SK-N-SH treated with all-trans-retinoic acid at 6 μM for 48 hours (cell line): ENCODE measurements around the gene RGS19.

Source experiments
- ATAC-seq: fragments of 200-7000 bp; cut with Tn5 transposase; 3 replicates; pipeline ENCODE4 v1.9.1; 2020; ENCODE audit warnings: mild to moderate bottlenecking, moderate library complexity
- ARNTL ChIP-seq: fragments of 450-650 bp; formaldehyde crosslinking; IDR thresholded peaks from 2 replicates; pipeline ENCODE4 v1.5.0; 2020; ENCODE audit warnings: low read depth, mild to moderate bottlenecking, moderate library complexity, borderline replicate concordance
- BACH2 ChIP-seq: fragments of 250-450 bp; sonication (Bioruptor Pico); IDR thresholded peaks from 2 replicates; pipeline ENCODE4 v1.9.0; 2021; ENCODE audit warnings: mild to moderate bottlenecking, borderline replicate concordance
- CSDC2 ChIP-seq: fragments of 250-450 bp; sonication (Bioruptor Pico); IDR thresholded peaks from 2 replicates; pipeline ENCODE4 v1.5.0; 2020; ENCODE audit warnings: mild to moderate bottlenecking, moderate library complexity
- CSRNP3 ChIP-seq: fragments of 250-450 bp; sonication (Bioruptor Pico); IDR thresholded peaks from 2 replicates; pipeline ENCODE4 v1.5.1; 2021; ENCODE audit warnings: mild to moderate bottlenecking, moderate library complexity
- ESRRG ChIP-seq: fragments of 250-450 bp; sonication (Bioruptor Pico); IDR thresholded peaks from 2 replicates; pipeline ENCODE4 v1.6.1; 2021; ENCODE audit warnings: mild to moderate bottlenecking
- GLIS3 ChIP-seq: fragments of 250-450 bp; sonication (Bioruptor Pico); IDR thresholded peaks from 2 replicates; pipeline ENCODE4 v1.5.0; 2020; ENCODE audit warnings: mild to moderate bottlenecking, moderate library complexity
- ISL1 ChIP-seq: fragments of 250-450 bp; sonication (Bioruptor Pico); IDR thresholded peaks from 2 replicates; pipeline ENCODE4 v2.1.2; 2022; ENCODE audit warnings: mild to moderate bottlenecking, moderate library complexity
- OSR1 ChIP-seq: fragments of 250-450 bp; sonication (Bioruptor Pico); IDR thresholded peaks from 2 replicates; pipeline ENCODE4 v1.8.0; 2022; ENCODE audit warnings: moderate library complexity, mild to moderate bottlenecking, inconsistent platforms
- POU6F1 ChIP-seq: fragments of 250-450 bp; sonication (Bioruptor Pico); IDR thresholded peaks from 2 replicates; pipeline ENCODE4 v1.8.0; 2021; ENCODE audit warnings: low read depth, mild to moderate bottlenecking, moderate library complexity, borderline replicate concordance
- RARB ChIP-seq: fragments of 250-450 bp; sonication (Bioruptor Pico); IDR thresholded peaks from 2 replicates; pipeline ENCODE4 v1.8.0; 2021; ENCODE audit warnings: mild to moderate bottlenecking, moderate library complexity
- SNAI2 ChIP-seq: fragments of 250-450 bp; sonication (Bioruptor Pico); IDR thresholded peaks from 2 replicates; pipeline ENCODE4 v1.5.0; 2020; ENCODE audit warnings: mild to moderate bottlenecking, moderate library complexity
- TCF4 ChIP-seq: fragments of 250-450 bp; sonication (Bioruptor Pico); IDR thresholded peaks from 2 replicates; pipeline ENCODE4 v1.8.0; 2021; ENCODE audit warnings: mild to moderate bottlenecking, moderate library complexity, borderline replicate concordance
- TOX ChIP-seq: fragments of 250-450 bp; sonication (Bioruptor Pico); IDR thresholded peaks from 2 replicates; pipeline ENCODE4 v1.8.0; 2021; ENCODE audit warnings: mild to moderate bottlenecking, moderate library complexity, borderline replicate concordance
- ZC3H10 ChIP-seq: fragments of 250-450 bp; sonication (Bioruptor Pico); IDR thresholded peaks from 2 replicates; pipeline ENCODE4 v1.5.1; 2021; ENCODE audit warnings: mild to moderate bottlenecking, moderate library complexity
- ZFP30 ChIP-seq: fragments of 450-650 bp; formaldehyde crosslinking; IDR thresholded peaks from 2 replicates; pipeline ENCODE4 v1.5.0; 2022; ENCODE audit warnings: mild to moderate bottlenecking, moderate library complexity
- ZNF565 ChIP-seq: fragments of 450-650 bp; formaldehyde crosslinking; conservative IDR thresholded peaks from 2 replicates; pipeline ENCODE4 v1.5.0; 2020; ENCODE audit warnings: low read depth, mild to moderate bottlenecking, moderate library complexity
- ZNF70 ChIP-seq: fragments of 450-650 bp; formaldehyde crosslinking; IDR thresholded peaks from 2 replicates; pipeline ENCODE4 v1.5.0; 2020; ENCODE audit warnings: mild to moderate bottlenecking, moderate library complexity
- ZNF8 ChIP-seq: fragments of 450-650 bp; formaldehyde crosslinking; IDR thresholded peaks from 2 replicates; pipeline ENCODE4 v1.5.0; 2020; ENCODE audit warnings: mild to moderate bottlenecking, moderate library complexity
- TF ChIP-seq, protein P1 (sequence below): fragments of 250-450 bp; sonication (Bioruptor Pico); IDR thresholded peaks from 2 replicates; pipeline ENCODE4 v1.5.1; 2020; ENCODE audit warnings: low read depth, mild to moderate bottlenecking, moderate library complexity
- TF ChIP-seq, protein P2 (sequence below): fragments of 250-450 bp; sonication (Bioruptor Pico); IDR thresholded peaks from 2 replicates; pipeline ENCODE4 v1.5.0; 2020; ENCODE audit warnings: mild to moderate bottlenecking, moderate library complexity
- TF ChIP-seq, protein P3 (sequence below): fragments of 250-450 bp; sonication (Bioruptor Pico); IDR thresholded peaks from 2 replicates; pipeline ENCODE4 v1.8.0; 2020; ENCODE audit warnings: mild to moderate bottlenecking, moderate library complexity, borderline replicate concordance

RGS19 gene

DNA sequence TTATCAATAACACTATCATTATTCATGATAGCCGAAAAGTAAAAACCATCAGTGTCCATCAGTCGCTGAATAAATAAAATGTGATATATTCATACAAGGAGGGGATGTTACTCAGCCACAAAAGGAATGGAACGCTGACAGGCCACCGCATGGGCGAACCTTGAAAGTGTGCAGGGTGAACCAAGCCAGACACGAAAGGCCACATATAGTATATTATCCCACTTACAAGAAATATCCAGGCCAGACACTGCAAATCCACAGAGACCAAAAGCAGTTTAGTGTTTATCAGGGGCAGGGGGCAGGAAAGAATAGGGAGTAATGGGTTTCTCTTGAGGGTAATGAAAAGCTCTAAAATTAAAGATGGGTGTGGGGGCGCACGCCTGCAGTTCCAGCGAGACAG is 35.5 kb downstream of the RGS19 start:
- TF ChIP-seq, protein P1, sequence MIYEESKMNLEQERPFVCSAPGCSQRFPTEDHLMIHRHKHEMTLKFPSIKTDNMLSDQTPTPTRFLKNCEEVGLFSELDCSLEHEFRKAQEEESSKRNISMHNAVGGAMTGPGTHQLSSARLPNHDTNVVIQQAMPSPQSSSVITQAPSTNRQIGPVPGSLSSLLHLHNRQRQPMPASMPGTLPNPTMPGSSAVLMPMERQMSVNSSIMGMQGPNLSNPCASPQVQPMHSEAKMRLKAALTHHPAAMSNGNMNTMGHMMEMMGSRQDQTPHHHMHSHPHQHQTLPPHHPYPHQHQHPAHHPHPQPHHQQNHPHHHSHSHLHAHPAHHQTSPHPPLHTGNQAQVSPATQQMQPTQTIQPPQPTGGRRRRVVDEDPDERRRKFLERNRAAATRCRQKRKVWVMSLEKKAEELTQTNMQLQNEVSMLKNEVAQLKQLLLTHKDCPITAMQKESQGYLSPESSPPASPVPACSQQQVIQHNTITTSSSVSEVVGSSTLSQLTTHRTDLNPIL (CRISPR knock-in tag): no peak
- TF ChIP-seq, protein P2, sequence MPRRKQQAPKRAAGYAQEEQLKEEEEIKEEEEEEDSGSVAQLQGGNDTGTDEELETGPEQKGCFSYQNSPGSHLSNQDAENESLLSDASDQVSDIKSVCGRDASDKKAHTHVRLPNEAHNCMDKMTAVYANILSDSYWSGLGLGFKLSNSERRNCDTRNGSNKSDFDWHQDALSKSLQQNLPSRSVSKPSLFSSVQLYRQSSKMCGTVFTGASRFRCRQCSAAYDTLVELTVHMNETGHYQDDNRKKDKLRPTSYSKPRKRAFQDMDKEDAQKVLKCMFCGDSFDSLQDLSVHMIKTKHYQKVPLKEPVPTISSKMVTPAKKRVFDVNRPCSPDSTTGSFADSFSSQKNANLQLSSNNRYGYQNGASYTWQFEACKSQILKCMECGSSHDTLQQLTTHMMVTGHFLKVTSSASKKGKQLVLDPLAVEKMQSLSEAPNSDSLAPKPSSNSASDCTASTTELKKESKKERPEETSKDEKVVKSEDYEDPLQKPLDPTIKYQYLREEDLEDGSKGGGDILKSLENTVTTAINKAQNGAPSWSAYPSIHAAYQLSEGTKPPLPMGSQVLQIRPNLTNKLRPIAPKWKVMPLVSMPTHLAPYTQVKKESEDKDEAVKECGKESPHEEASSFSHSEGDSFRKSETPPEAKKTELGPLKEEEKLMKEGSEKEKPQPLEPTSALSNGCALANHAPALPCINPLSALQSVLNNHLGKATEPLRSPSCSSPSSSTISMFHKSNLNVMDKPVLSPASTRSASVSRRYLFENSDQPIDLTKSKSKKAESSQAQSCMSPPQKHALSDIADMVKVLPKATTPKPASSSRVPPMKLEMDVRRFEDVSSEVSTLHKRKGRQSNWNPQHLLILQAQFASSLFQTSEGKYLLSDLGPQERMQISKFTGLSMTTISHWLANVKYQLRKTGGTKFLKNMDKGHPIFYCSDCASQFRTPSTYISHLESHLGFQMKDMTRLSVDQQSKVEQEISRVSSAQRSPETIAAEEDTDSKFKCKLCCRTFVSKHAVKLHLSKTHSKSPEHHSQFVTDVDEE (CRISPR knock-in tag): no peak
- TF ChIP-seq CSDC2 (CRISPR knock-in tag) (no peak), TOX (CRISPR knock-in tag) (no peak)
- no peak for ATAC-seq

GRCh38 chr20:64042054-64042781 is 37.1 kb downstream of the RGS19 start:
- no peak for ATAC-seq
- TF ChIP-seq ARNTL (CRISPR knock-in tag) (no peak), ZNF565 (CRISPR knock-in tag) (no peak), BACH2 (CRISPR knock-in tag) (no peak), GLIS3 (CRISPR knock-in tag) (no peak), SNAI2 (CRISPR knock-in tag) (no peak), OSR1 (CRISPR knock-in tag) (no peak), ZC3H10 (CRISPR knock-in tag) (no peak), CSRNP3 (no peak), ZNF70 (CRISPR knock-in tag) (no peak), POU6F1 (CRISPR knock-in tag) (no peak), RARB (CRISPR knock-in tag) (no peak), ESRRG (CRISPR knock-in tag) (no peak), ZNF8 (no peak), ISL1 (CRISPR knock-in tag) (no peak), ZFP30 (no peak), CSDC2 (CRISPR knock-in tag) (no peak), TCF4 (CRISPR knock-in tag) (no peak)
- TF ChIP-seq, protein P3, sequence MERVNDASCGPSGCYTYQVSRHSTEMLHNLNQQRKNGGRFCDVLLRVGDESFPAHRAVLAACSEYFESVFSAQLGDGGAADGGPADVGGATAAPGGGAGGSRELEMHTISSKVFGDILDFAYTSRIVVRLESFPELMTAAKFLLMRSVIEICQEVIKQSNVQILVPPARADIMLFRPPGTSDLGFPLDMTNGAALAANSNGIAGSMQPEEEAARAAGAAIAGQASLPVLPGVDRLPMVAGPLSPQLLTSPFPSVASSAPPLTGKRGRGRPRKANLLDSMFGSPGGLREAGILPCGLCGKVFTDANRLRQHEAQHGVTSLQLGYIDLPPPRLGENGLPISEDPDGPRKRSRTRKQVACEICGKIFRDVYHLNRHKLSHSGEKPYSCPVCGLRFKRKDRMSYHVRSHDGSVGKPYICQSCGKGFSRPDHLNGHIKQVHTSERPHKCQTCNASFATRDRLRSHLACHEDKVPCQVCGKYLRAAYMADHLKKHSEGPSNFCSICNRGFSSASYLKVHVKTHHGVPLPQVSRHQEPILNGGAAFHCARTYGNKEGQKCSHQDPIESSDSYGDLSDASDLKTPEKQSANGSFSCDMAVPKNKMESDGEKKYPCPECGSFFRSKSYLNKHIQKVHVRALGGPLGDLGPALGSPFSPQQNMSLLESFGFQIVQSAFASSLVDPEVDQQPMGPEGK: no peak
- TF ChIP-seq, protein P1 (CRISPR knock-in tag): no peak

GRCh38 chr20:64041781-64042053 is 37.6 kb downstream of the RGS19 start:
- ATAC-seq: no peak
- TF ChIP-seq ZNF565 (CRISPR knock-in tag) (no peak), ARNTL (CRISPR knock-in tag) (no peak), GLIS3 (CRISPR knock-in tag) (no peak), ISL1 (CRISPR knock-in tag) (no peak), ZNF70 (CRISPR knock-in tag) (no peak), SNAI2 (CRISPR knock-in tag) (no peak), ZNF8 (no peak)
